GM18951 (cell line): ENCODE data around the gene ANKRD13B.

Experiments used
- POLR2A ChIP-seq: IDR thresholded peaks from 4 replicates; pipeline ENCODE4 v1.6.1; 2011; ENCODE audit warnings: mild to moderate bottlenecking; ENCODE audit not compliant: insufficient read length, insufficient read depth; ENCODE audit errors: extremely low read depth
- in situ Hi-C: fragments of 300-500 bp; cut with MboI; formaldehyde crosslinking; loops from one replicate; pipeline ENCODE4 v1.12.0; 2022; ENCODE audit warnings: low sequenced_read_pairs, mixed read lengths, inconsistent platforms; ENCODE audit not compliant: unreplicated experiment

Gene ANKRD13B

GRCh38 chr17:29563816-29564215 is 29.1 kb upstream of the ANKRD13B start:
- in situ Hi-C loops, result no loop called here

GRCh38 chr17:29565643-29566472 is 27.1 kb upstream of the ANKRD13B start:
- TF ChIP-seq POLR2A, result no peak
- in situ Hi-C loops, result no loop called here

More at GRCh38 chr17:29563816-29564215, 29.1 kb upstream of the ANKRD13B start:
- no peak for TF ChIP-seq POLR2A

GRCh38 chr17:29566473-29567303 is 26.2 kb upstream of the ANKRD13B start, which contains the start of gene ABHD15:
Gene ABHD15 (minus strand): TSS chr17:29567037. CDS start chr17:29566966, 71 bp downstream.
- in situ Hi-C loops, result no loop called here

DNA sequence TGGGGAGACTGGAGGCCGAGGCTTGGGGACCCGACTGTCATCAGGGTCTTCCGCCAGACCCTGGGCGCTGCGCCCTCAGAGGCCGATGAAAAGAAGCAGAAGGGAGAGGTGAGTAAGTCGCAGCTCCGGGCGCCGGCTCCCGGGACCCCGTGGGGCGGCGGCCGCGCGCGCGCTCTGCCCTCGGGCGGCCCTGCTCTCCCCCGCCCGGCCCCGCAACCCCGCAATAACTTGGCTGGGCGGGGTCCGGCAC is 25.7 kb upstream of the ANKRD13B start:
- in situ Hi-C loops, result no loop called here
- no peak for TF ChIP-seq POLR2A

More at GRCh38 chr17:29566473-29567303, 26.2 kb upstream of the ANKRD13B start, which contains the start of gene ABHD15:
- TF ChIP-seq POLR2A, result no peak

GRCh38 chr17:29567554-29568330 is 25.2 kb upstream of the ANKRD13B start:
- TF ChIP-seq POLR2A, result no peak
- in situ Hi-C loops, result no loop called here

GRCh38 chr17:29568331-29569244 is 24.3 kb upstream of the ANKRD13B start, which contains the start of gene TP53I13:
Gene TP53I13 (plus strand): TSS chr17:29568701. CDS start chr17:29568759, 58 bp downstream.
- in situ Hi-C loops, result no loop called here
- peak; percentile 81 for TF ChIP-seq POLR2A

DNA sequence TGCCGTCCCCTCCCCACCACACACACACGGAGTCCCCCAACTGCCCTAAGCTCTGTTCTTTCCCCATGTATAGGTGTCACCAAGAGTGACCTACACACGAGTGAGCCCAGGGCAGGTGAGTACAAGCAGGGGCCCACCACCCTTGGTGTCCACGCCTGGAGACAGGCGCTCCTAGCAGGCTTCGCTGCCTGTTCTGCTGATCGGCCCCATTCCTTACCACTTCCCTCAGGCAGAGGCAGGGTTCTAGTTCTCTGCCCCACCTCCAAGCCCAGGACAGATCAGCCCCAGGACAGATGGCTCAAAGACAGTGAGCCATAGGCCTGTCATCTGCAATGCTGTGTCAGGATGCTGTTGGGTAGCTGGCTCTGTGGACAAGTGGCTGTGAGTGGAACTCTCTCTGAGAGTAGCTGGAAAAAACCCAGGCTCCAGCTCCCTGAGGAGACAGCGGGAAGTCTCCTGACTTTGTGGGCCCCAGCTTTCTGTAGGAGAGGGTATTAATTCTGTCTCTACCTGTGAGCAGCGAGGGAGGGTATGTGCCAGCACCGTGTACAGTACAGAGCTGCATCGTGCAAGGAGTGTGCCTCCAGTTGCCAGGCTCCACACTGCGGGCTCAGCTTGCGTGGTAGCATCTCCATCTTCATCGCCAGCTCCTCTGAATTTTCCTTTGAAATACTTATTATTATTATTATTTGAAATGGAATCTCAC is 23.5 kb upstream of the ANKRD13B start:
- in situ Hi-C loops, result no loop called here
- no peak for TF ChIP-seq POLR2A

DNA sequence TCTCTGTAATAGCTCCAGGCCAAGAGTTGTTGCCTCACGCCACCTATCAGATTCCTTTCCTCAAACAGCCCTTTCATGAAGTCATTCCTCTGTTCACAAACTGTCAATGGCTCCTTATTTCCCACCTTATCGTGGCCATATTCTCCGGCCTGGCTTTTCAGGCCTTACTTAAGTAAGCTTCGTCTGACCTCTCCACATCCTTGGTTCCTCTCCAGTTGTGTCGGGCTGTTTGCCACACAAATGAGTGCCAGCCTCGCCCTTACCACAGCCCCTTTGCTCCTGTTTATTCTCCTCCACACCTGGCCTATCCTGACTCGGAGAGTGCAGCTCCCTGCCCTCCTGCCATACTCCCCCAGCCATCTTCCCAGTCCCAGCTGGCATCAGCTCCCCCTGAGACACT is 22.4 kb upstream of the ANKRD13B start:
- in situ Hi-C loops, result no loop called here

DNA sequence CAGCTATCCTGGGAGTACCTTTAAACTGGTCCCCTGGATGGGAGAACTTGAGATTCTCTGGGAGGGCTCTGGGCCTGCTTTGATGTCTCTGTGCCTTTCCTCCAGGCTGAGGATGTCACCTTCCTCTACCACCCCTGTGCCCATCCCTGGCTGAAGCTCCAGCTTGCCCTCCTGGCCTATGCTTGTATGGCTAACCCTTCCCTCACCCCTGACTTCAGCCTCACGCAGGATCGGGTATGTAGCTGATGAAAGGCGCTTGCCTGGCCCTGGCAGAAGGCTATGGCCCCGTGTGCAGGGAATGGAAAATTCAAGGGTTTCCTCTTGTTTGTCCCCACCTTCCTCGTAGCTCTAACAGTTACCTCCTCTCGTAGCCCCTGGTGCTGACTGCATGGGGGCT is 21.4 kb upstream of the ANKRD13B start:
- TF ChIP-seq POLR2A, result no peak
- in situ Hi-C loops, result no loop called here

More for the DNA sequence above, 22.4 kb upstream of the ANKRD13B start:
- TF ChIP-seq POLR2A, result no peak

DNA sequence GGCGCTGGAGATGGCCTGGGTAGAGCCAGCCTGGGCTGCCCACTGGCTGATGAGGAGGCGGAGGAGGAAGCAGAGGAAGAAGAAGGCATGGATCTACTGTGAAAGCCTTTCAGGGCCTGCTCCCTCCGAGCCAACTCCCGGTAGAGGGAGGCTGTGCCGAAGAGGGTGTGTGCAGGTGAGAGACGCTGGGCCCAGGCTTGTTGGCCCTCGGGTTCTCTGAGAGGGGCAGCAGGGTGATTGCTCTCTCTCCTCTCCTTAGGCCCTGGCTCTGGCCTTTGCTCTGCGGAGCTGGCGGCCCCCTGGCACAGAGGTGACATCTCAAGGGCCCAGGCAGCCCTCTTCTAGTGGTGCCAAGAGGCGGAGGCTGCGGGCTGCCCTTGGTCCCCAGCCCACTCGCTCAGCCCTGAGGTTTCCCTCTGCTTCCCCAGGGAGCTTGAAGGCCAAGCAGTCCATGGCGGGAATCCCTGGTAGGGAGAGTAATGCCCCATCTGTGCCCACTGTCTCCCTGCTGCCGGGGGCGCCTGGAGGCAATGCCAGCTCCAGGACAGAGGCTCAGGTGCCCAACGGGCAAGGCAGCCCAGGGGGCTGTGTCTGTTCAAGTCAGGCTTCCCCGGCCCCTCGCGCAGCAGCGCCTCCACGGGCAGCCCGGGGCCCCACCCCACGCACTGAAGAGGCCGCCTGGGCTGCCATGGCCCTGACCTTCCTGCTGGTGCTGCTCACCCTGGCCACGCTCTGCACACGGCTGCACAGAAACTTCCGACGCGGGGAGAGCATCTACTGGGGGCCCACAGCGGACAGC is 20.9 kb upstream of the ANKRD13B start:
- no peak for TF ChIP-seq POLR2A
- in situ Hi-C loops, result no loop called here

- in situ Hi-C loops, result no loop called here
- TF ChIP-seq POLR2A, result no peak
Measured at GRCh38 chr17:29572691-29573557, 20.0 kb upstream of the ANKRD13B start.
